GM21515 (cell line): ENCODE measurements around the gene ACE.

Experiments used
- ATAC-seq: cut with Tn5 transposase; IDR thresholded peaks from one replicate; pipeline ENCODE4 v1.9.1; 2021; ENCODE audit not compliant: unreplicated experiment

The ACE gene

GRCh38 chr17:63490858-63491400, 14.1 kb downstream of the ACE start:
- no peak for ATAC-seq

GRCh38 chr17:63491413-63491812, 14.6 kb downstream of the ACE start:
- ATAC-seq = no peak

GRCh38 chr17:63491977-63492618, 15.2 kb downstream of the ACE start:
- ATAC-seq = no peak

GRCh38 chr17:63492940-63493339, 16.1 kb downstream of the ACE start:
- ATAC-seq = no peak

DNA sequence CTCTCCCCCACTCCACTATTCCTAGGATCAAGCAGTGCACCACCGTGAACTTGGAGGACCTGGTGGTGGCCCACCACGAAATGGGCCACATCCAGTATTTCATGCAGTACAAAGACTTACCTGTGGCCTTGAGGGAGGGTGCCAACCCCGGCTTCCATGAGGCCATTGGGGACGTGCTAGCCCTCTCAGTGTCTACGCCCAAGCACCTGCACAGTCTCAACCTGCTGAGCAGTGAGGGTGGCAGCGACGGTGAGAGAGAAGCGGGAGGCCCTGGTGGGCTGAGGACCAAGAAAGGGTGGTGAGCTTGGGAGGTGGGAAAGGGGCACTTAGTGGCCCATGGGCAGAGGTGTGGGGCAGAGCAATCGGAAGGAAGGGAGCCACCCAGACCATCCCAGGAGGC, 16.6 kb downstream of the ACE start:
- ATAC-seq = no peak

DNA sequence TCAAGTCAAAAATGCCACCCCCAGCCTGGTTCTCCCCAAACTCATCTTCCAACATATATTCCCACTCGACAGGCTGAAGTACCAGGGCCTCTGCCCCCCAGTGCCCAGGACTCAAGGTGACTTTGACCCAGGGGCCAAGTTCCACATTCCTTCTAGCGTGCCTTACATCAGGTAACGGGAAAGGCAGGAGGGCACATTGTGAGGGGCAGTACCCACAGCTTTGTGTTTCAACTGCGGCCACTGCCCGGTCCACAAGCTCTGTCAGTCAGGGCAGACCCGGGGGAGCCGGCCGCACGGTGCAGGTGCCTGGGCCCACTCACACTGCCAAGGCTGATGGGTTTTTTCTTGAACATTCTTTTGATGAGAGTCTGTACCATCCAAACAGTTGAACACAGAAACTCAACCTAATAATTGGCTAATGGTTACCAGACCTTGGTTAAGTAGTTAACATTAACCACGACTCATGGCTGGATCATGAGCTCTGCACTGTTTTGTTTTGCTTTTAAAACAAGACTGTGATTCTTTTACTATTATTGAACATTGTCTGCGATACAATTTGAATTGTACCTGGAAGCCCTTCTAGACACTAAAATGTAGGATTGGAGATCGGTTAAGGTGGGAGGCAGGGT, 17.6 kb downstream of the ACE start:
- no peak for ATAC-seq

- ATAC-seq = no peak
These were observed 18.6 kb downstream of the ACE start for GRCh38 chr17:63495491-63495890.

GRCh38 chr17:63496177-63496576, 19.3 kb downstream of the ACE start:
- no peak for ATAC-seq

DNA sequence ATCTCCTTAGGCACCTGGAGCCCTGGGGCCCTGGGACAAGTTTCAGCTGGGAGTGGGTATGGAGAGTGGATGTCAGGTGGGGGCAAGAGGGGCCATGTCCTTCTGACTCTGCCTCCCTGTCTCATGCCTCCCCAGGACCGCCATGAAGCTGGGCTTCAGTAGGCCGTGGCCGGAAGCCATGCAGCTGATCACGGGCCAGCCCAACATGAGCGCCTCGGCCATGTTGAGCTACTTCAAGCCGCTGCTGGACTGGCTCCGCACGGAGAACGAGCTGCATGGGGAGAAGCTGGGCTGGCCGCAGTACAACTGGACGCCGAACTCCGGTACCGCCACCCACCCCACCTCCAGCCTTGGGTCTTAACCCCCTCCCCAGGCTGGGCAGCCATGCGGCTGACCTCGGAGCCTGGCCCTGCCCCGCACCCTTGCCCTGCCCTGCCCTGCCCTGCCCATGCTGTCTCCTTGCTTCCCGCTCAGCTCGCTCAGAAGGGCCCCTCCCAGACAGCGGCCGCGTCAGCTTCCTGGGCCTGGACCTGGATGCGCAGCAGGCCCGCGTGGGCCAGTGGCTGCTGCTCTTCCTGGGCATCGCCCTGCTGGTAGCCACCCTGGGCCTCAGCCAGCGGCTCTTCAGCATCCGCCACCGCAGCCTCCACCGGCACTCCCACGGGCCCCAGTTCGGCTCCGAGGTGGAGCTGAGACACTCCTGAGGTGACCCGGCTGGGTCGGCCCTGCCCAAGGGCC, 20.0 kb downstream of the ACE start:
- no peak for ATAC-seq

DNA sequence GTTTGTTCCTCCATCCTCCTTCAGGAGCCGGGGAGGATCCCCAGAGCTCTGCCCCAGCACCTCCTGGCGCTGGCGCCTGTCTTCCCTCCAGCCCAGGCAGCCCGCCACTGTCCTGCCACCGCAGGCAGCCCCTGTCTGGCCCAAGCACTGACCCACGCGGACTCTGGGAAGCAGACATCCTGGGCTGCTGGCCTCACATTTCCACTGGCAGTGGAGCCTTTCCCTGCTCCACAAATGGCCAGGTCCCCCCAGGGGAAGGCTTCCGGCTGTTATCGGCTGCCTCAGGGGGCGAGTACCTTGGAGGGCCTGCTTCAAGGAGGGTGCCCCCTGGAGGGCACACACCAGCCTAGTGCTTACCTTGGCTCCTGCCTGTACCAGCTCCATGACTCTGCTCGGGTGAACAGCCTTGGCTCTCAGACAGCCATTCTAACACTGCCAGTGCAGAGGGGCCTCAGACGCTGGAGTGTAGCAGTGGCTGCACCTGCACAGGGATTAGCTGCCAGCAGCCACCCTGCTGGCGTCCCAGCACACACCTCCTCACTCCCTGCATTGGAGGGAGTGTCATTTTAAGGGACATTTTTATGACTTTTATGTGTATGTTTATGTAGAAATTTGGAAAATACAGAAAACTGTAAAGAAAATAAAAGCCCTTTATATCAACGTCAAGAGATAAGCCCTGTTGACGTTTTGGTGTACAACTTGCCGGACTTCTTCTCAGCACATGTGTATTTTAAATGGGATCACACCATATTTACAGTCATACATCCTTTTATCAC, 21.0 kb downstream of the ACE start:
- no peak for ATAC-seq

GRCh38 chr17:63498626-63499195, 21.9 kb downstream of the ACE start:
- ATAC-seq = no peak

DNA sequence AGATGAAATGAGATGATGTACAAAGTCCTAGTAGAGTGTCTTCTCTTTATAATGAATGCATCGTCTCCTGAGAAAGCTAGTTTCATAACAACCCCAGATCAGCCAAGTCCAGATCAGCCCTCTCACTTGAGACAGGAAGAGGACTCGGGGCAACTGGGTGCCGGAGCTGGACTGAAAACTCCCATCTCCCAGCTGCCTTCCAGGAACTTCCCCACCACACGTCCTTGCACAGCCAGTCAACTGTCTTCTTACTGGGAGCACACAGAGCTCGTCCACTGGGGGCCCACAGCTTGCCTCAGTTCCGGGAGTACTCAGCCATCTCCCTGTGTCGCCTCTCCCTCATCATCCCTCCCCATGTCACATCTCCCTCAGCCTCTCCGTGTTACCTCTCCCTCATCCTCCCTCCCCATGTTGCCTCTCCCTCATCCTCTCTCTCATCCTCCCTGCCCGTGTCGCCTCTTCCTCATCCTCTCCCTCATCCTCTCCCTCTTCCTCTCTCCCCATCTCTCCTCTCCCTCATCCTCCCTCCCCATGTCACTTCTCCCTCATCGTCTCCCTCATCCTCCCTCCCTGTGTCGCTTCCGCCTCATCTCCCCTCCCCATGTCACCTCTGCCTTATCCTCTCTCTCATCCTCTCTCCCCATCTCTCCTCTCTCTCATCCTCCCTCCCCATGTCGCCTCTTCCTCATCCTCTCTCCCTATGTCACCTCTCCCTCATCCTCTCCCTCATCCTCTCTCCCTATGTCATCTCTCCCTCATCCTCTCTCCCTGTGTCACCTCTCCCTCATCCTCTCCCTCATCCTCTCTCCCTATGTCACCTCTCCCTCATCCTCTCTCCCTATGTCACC, 23.9 kb downstream of the ACE start:
- no peak for ATAC-seq

DNA sequence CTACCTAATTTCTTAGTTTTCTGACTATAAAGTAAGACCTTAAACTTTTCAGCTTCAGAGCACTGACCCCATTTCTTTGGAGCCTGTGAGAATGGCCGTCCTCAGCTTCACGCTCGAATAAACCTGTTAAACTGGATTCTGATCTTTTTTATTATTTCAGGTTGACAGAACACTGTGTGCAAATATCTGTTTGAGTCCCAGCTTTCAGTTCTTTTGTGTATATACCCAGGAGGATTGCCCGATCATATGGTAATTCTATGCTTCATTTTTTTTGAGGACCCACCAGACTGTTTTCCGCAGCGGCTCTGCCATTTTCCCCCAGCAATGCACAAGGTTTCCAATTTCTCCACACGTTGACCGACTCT, 26.5 kb downstream of the ACE start:
- no peak for ATAC-seq

GRCh38 chr17:63504261-63504660, 27.4 kb downstream of the ACE start:
- no peak for ATAC-seq

- ATAC-seq = no peak
These were observed 28.5 kb downstream of the ACE start for GRCh38 chr17:63505341-63505740.

DNA sequence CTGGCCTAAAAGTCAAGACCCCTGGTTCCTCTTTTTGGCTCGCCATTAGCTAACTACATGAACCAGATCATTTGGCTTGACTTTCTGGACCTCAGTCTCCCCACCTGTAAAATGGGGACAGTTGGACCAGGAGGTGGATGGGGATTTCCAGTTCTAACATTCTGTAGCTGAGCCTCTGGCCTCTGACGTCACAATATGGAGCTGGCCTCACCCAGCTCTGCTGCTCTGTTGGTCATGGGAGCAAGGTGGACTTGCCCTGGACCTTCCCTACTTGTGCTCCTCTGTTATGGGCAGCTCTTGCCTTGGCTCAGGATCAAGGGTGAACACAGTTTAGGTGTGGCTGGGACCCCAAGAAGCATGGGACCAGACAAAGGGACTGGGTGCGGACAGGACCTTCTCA, 29.8 kb downstream of the ACE start:
- ATAC-seq = no peak

- no peak for ATAC-seq
These were observed 34.5 kb downstream of the ACE start for GRCh38 chr17:63511331-63511730.

GRCh38 chr17:63512388-63512787, 35.5 kb downstream of the ACE start:
- no peak for ATAC-seq

- ATAC-seq = no peak
These were observed 36.2 kb downstream of the ACE start for GRCh38 chr17:63512896-63513644.
